SK-N-SH (cell line): ENCODE measurements around the gene LRRK2. TPM values are rescaled to one million over a fixed set of nuclear protein-coding genes. Genes with fewer than 3 reads are reported as not detected.

Experiments used
- CTCF ChIA-PET: fragments of 300-600, 350-600 bp; formaldehyde crosslinking; extraction: SDS; loops from one replicate; lab custom pipeline; 2021; lab: Yijun Ruan, JAX
- POLR2A ChIA-PET: fragments of 350-600 bp; sonication (Branson Sonifier 250); formaldehyde crosslinking; extraction: SDS; loops from one replicate; lab custom pipeline; 2020; ENCODE audit warnings: antibody characterized with exemption, inconsistent platforms; lab: Yijun Ruan, JAX
- DNase-seq: peaks from one replicate; pipeline ENCODE4 v3.0.0; 2012
- H2AFZ ChIP-seq: fragments of 200-600 bp; sonication (generic); 2 replicates; pipeline ENCODE4 v1.8.1; 2016; ENCODE audit warnings: antibody characterized with exemption, mild to moderate bottlenecking, low read depth
- H3F3A ChIP-seq: fragments of 200-600 bp; sonication (generic); replicated peaks from 2 replicates; pipeline ENCODE3; 2016; ENCODE audit warnings: antibody characterized with exemption, mild to moderate bottlenecking; ENCODE audit not compliant: insufficient read depth
- H3K27ac ChIP-seq, 2 experiments: fragments of 200-500 bp in 1 of 2; fragments of 200-600 bp in 1 of 2; sonication (Bioruptor generic) in 1 of 2; sonication (generic), shearing (Covaris generic) in 1 of 2; 2 replicates each; pipeline versions ENCODE4 v1.5.1 to v1.6.1; 2014 to 2016; ENCODE audit warnings: low read depth in 2 of 2, inconsistent platforms in 1 of 2, low read length in 1 of 2, mild to moderate bottlenecking in 1 of 2, mixed read lengths in 1 of 2
- H3K27me3 ChIP-seq: fragments of 200-600 bp; sonication (generic), shearing (Covaris generic); 2 replicates; pipeline ENCODE4 v1.6.1; 2016; ENCODE audit warnings: mixed run types; ENCODE audit not compliant: insufficient read depth
- H3K36me3 ChIP-seq, 2 experiments: fragments of 200-500 bp in 1 of 2; fragments of 200-600 bp in 1 of 2; sonication (Bioruptor generic) in 1 of 2; sonication (generic) in 1 of 2; replicated peaks in 1 of 2; 2 replicates each; pipeline versions ENCODE3 to v1.5.1; 2014 to 2016; ENCODE audit warnings: low read length in 1 of 2, mild to moderate bottlenecking in 1 of 2; ENCODE audit not compliant: insufficient read depth in 2 of 2, control insufficient read depth in 1 of 2
- H3K4me1 ChIP-seq, 2 experiments: fragments of 200-500 bp in 1 of 2; fragments of 200-600 bp in 1 of 2; sonication (Bioruptor generic) in 1 of 2; sonication (generic), shearing (Covaris generic) in 1 of 2; 2 replicates each; pipeline versions ENCODE4 v1.5.1 to v1.6.1; 2014 to 2016; ENCODE audit warnings: low read depth in 1 of 2, low read length in 1 of 2, mixed run types in 1 of 2; ENCODE audit not compliant: insufficient read depth in 2 of 2, control insufficient read depth in 1 of 2
- H3K4me2 ChIP-seq: fragments of 200-600 bp; sonication (generic), shearing (Covaris generic); 2 replicates; pipeline ENCODE4 v1.6.1; 2017; ENCODE audit warnings: mixed run types
- H3K4me3 ChIP-seq, 2 experiments: fragments of 200-500 bp in 1 of 2; fragments of 200-600 bp in 1 of 2; sonication (Bioruptor generic) in 1 of 2; sonication (generic), shearing (Covaris generic) in 1 of 2; 2 replicates each; pipeline versions ENCODE4 v1.5.1 to v1.8.1; 2014 to 2016; ENCODE audit warnings: low read depth in 2 of 2, inconsistent platforms in 1 of 2, low read length in 1 of 2, mild to moderate bottlenecking in 1 of 2, mixed read lengths in 1 of 2, moderate library complexity in 1 of 2
- H3K79me2 ChIP-seq: fragments of 200-600 bp; sonication (generic); 2 replicates; pipeline ENCODE4 v1.8.1; 2017; ENCODE audit warnings: mild to moderate bottlenecking; ENCODE audit not compliant: insufficient read depth
- H3K9ac ChIP-seq: fragments of 200-600 bp; sonication (generic); 2 replicates; pipeline ENCODE4 v1.6.1; 2017; ENCODE audit warnings: mixed run types
- H3K9me2 ChIP-seq: fragments of 200-600 bp; sonication (generic); 2 replicates; pipeline ENCODE4 v1.6.1; 2017; ENCODE audit warnings: mixed run types
- H3K9me3 ChIP-seq: fragments of 200-600 bp; sonication (generic); 2 replicates; pipeline ENCODE4 v1.6.1; 2017; ENCODE audit warnings: mixed run types, mild to moderate bottlenecking, moderate library complexity
- H4K20me1 ChIP-seq: fragments of 200-600 bp; sonication (generic); 2 replicates; pipeline ENCODE4 v1.6.1; 2017; ENCODE audit warnings: mild to moderate bottlenecking, mixed run types; ENCODE audit not compliant: insufficient read depth
- EZH2phosphoT487 ChIP-seq: fragments of 200-600 bp; sonication (generic); IDR thresholded peaks from 2 replicates; pipeline ENCODE4 v1.6.1; 2017; ENCODE audit warnings: low read depth, mixed run types, mild to moderate bottlenecking, antibody characterized with exemption, moderate library complexity, borderline replicate concordance
- FOSL2 ChIP-seq: IDR thresholded peaks from 2 replicates; pipeline ENCODE4 v1.4.0; 2012; ENCODE audit warnings: low read depth, mild to moderate bottlenecking, moderate library complexity, borderline replicate concordance
- FOXM1 ChIP-seq: IDR thresholded peaks from 2 replicates; pipeline ENCODE4 v1.4.0; 2012; ENCODE audit warnings: low read depth, mild to moderate bottlenecking
- GATA2 ChIP-seq: sonication (generic); formaldehyde crosslinking; IDR thresholded peaks from 2 replicates; pipeline ENCODE4 v1.5.0; 2020; ENCODE audit warnings: mild to moderate bottlenecking, missing genetic modification reagents
- IRF3 ChIP-seq: fragments of 150-350 bp; IDR thresholded peaks from 2 replicates; pipeline ENCODE4 v1.6.1; 2016; ENCODE audit warnings: mild to moderate bottlenecking, low read depth, low read length
- JUND ChIP-seq: IDR thresholded peaks from 2 replicates; pipeline ENCODE4 v1.4.0; 2012
- NRF1 ChIP-seq: IDR thresholded peaks from 2 replicates; pipeline ENCODE4 v1.6.1; 2012; ENCODE audit warnings: low read depth, mild to moderate bottlenecking, low read length
- PBX3 ChIP-seq: IDR thresholded peaks from 2 replicates; pipeline ENCODE4; 2012
- POLR2AphosphoS5 ChIP-seq: IDR thresholded peaks from 2 replicates; pipeline ENCODE4 v1.6.1; 2012; ENCODE audit warnings: low read depth, low read length
- RAD21 ChIP-seq: IDR thresholded peaks from 2 replicates; pipeline ENCODE4 v1.6.1; 2012; ENCODE audit warnings: mild to moderate bottlenecking, low read length
- RCOR1 ChIP-seq: fragments of 150-350 bp; IDR thresholded peaks from 2 replicates; pipeline ENCODE4 v1.6.1; 2017; ENCODE audit warnings: antibody characterized with exemption, low read length
- RXRA ChIP-seq: IDR thresholded peaks from 2 replicates; pipeline ENCODE4 v1.4.0; 2012; ENCODE audit warnings: low read depth, mild to moderate bottlenecking, borderline replicate concordance
- SMC3 ChIP-seq: IDR thresholded peaks from 2 replicates; pipeline ENCODE4 v1.6.1; 2012; ENCODE audit warnings: low read depth, low read length, improper control_type of control experiment
- TAF1 ChIP-seq: IDR thresholded peaks from 2 replicates; pipeline ENCODE4 v1.6.1; 2012; ENCODE audit warnings: low read depth, mild to moderate bottlenecking, low read length, moderate library complexity, borderline replicate concordance
- TEAD4 ChIP-seq: IDR thresholded peaks from 2 replicates; pipeline ENCODE4 v1.4.0; 2012; ENCODE audit warnings: mild to moderate bottlenecking, borderline replicate concordance; ENCODE audit not compliant: insufficient read depth
- USF1 ChIP-seq: IDR thresholded peaks from 2 replicates; pipeline ENCODE4 v1.4.0; 2012; ENCODE audit warnings: low read depth, borderline replicate concordance
- USF2 ChIP-seq: fragments of 150-350 bp; IDR thresholded peaks from 2 replicates; pipeline ENCODE4 v1.6.1; 2017; ENCODE audit warnings: antibody characterized with exemption, low read length, low read depth, borderline replicate concordance
- WGBS: methylation state at CpG from one replicate; pipeline ENCODE4 v1.1.6; 2017; ENCODE audit warnings: low lambda C conversion rate; 5-methylcytosine and 5-hydroxymethylcytosine counted together
- polyA plus RNA-seq, 3 experiments: library from polyadenylated mRNA; depleted of rRNA; stranded (reverse); fragments of >200 nt; gene quantifications; 2 replicates each; pipeline ENCODE4 v1.2.3, GENCODE V29; 2012

The LRRK2 gene
- polyA plus RNA-seq, 1 of the 3 experiments (the other 2 are of a cell fraction) = 0.08 TPM

- CTCF ChIA-PET = no interaction called here
- Histone ChIP-seq H3F3A (no peaks in the 10 kb centered on the region), H4K20me1 (no peaks in the 10 kb centered on the region), H3K79me2 (no peaks in the 10 kb centered on the region), H3K4me3 (no peak overlapping the region), H3K9ac (no peak overlapping the region), H3K4me2 (no peak overlapping the region), H3K9me2 (no peaks in the 10 kb centered on the region), H3K4me1 (no peaks in the 10 kb centered on the region; a peak in 1 of 4 replicates), H3K27ac (no peak overlapping the region), H3K36me3 (no peaks in the 10 kb centered on the region), H3K27me3 (no peaks in the 10 kb centered on the region), H2AFZ (no peak overlapping the region), H3K9me3 (no peaks in the 10 kb centered on the region)
- DNase-seq = no peak
- POLR2A ChIA-PET = no interaction called here
- TF ChIP-seq NRF1 (no peak), PBX3 (no peak), IRF3 (no peak), RCOR1 (no peak), POLR2AphosphoS5 (no peak), RXRA (no peak), TAF1 (no peak), FOSL2 (no peak), FOXM1 (no peak), SMC3 (no peak), EZH2phosphoT487 (no peak), RAD21 (no peak), TEAD4 (no peak), USF2 (no peak), USF1 (no peak), GATA2 (CRISPR knock-in tag) (no peak), JUND (no peak)
- 31% methylated on average over 1 of the region's 1 CpG for whole genome bisulfite sequencing
Observed at GRCh38 chr12:40232602-40233001, 7.8 kb downstream of the LRRK2 start.
